GF-D8 (cell line): ENCODE data around the gene AKIP1.
A peak's percentile ranks its signal among the peaks of the same experiment; 100 is the strongest.
"Not testable (repeated sequence)": the region's sequence is repeated elsewhere in the genome, so short reads cannot be mapped to it uniquely, and the experiment has no call there.

ENCODE experiments used
- DNase-seq: peaks from one replicate; lab custom pipeline; 2025; lab: John Stamatoyannopoulos, UW

Gene AKIP1

GRCh38 chr11:8917157-8917825 lies 6.3 kb downstream of the AKIP1 start:
- DNase-seq, result no peak

GRCh38 chr11:8922691-8923090 lies 11.7 kb downstream of the AKIP1 start:
- no peak for DNase-seq

GRCh38 chr11:8925711-8926110 lies 14.7 kb downstream of the AKIP1 start:
- no peak for DNase-seq

- DNase-seq, result no peak
These were observed 15.2 kb downstream of the AKIP1 start for GRCh38 chr11:8926236-8926635.

DNA sequence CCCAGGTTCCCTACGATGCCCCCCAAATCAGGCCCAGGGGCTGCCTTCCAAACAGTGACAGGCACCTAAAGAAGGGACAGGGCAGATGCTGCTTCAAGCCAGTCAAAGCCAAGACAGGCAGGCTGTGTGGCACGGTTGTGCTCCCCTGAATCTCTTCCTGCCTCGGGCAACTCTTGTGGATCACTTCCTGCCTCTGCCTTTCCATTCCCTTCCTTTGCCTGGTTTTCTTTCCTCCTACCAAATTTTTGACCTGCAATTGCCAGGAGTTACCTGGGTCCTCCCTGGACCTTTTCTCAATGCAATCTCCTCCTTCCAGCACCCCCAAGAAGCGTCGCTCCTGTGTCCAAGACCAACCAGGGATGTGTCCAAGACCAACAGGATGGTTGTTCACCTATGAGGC lies 16.2 kb downstream of the AKIP1 start:
- no peak for DNase-seq

GRCh38 chr11:8928205-8928604 lies 17.2 kb downstream of the AKIP1 start:
- no peak for DNase-seq

GRCh38 chr11:8928981-8929615 lies 18.1 kb downstream of the AKIP1 start:
- no peak for DNase-seq

DNA sequence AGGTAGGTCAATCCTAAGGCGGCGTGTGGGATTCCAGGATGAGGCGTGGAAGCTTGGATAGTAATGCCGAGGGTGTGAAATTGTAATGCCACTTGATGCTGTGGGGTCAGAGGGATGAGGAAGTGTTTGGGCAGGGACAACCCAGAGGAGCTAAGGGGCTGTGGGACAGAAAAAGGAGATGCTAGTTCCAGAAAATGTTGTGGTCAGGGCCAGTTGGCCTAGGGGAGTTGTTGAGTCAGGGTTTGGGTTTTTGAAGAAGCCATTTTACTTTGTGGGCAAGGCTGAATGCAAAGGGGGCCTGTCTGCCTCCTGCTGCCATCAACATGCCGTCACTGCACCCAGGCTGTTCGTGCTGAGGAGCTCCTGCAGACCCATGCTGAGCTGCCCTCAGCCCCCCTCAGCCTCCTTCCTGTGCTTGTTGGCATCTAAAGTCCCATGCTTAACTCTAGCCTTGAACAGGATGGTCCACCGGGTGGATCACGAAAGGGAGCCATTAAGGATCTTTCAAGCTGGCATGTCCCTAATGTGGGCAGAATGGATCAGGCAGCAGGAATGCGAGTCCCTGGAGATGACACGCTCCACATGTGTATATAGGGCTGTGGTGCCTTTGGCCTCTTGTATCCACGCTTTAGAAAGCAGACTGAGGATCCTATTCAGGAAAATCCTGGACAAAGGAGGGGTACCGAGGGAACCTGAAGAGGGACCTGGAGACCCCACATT lies 19.6 kb downstream of the AKIP1 start:
- no peak for DNase-seq

- no peak for DNase-seq
These were observed 21.7 kb downstream of the AKIP1 start, which contains the start of gene C11orf16 for GRCh38 chr11:8932564-8933180. Gene C11orf16, minus strand, starts transcription at chr11:8932947. Its CDS starts 639 bp downstream, at chr11:8932308.

GRCh38 chr11:8933931-8934330 lies 22.9 kb downstream of the AKIP1 start:
- no peak for DNase-seq

DNA sequence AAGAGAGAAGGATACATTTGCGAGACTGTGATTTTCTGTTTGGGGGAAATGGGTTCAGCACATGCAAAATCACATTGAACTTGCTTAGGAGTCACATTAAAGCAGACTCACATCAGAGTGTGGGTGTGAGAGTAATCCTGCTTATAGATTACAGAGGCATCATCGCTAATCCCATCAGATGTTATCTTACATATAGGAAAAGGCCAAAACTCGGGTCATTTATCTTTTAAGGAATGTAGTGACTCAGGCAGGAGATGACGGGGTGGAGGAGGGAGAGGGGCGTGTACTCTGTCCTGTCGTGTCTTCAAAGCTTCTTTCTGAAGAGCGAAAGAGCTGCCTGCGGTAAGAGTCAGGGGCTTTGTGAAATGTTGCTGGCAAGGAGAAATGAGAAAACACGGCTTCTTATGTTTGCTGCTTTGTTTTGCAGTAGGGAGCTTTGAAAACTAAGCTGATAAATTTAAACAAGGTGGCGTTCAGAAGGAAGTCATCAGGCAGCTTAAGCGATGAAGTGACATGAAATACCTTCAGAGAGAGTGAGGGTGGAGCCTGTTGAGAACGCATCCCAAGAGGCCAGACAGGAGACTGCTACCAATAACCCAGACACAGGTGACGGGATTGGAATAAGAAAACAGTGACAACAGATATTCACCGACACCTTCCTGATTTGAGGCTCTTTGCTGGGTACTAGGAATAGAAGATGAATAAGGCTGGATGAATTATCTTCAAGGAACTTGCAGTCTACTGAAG lies 23.9 kb downstream of the AKIP1 start:
- no peak for DNase-seq

DNA sequence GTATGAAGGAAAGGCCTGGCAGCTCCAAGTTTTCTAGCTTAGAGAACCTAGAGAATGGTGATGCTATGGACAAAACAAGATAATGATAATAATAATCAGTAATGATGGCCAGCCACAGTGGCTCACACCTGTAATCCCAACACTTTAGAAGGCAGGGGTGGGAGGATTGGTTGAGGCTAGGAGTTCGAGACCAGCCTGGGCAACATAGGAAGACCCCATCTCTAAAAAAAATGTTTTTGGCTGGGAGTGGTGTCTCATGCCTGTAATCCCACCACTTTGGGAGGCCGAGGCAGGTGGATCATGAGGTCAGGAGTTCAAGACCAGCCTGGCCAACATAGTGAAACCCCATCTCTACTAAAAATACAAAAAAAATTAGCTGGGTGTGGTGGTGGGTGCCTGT lies 24.8 kb downstream of the AKIP1 start:
- not testable (repeated sequence) for DNase-seq

DNA sequence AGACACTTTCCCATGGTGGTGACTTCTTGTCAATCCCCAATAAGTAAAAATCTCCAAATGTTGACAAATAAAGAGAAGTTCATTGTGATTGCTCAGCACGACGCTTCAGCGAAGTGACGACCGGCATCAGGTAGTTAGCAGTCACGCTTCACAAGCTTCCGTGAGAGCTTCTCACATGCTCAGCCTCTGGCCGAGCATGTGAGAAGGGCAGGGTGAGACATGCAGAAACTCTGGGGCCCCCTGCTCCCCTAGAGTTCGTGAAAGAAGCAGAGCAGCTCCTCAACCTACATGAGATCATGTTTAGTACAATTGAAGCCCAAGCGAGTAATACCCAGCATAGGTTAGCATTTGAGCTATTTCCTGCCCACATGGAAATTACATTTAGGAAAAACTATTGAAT lies 26.2 kb downstream of the AKIP1 start:
- no peak for DNase-seq

GRCh38 chr11:8937659-8938058 lies 26.7 kb downstream of the AKIP1 start:
- DNase-seq, result no peak

GRCh38 chr11:8941341-8942103 lies 30.5 kb downstream of the AKIP1 start:
- DNase-seq, result no peak

DNA sequence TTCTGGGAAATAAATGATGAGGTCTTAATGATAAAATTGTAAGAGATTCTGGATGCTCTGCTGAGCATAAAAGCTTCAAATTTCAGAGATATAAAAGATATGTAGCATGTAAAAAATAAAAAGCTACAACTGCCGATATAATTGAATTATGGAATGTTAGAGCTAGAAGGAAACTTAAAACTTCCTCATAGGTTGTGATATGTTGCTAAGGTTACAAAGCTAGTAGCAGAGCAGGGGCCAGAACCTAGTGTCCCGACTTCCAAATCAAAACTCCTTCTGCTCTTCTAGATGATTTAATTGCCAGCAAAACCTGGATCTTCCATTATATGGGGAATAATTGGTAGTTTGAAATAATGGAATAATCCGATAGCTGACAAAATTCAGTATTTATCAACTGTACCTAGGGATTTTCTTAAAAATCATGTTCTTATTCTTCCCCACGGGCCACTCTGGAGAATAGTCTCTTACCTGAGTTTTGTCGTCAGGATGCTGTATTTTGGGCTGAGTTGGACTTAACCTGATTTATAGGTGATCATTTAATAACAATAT lies 31.6 kb downstream of the AKIP1 start, which contains the start of gene ASCL3:
Gene ASCL3 (minus strand): TSS at position 499 of the 549 bp plus-strand sequence. CDS start 4,855 bp downstream, outside the sequence.
- no peak for DNase-seq

GRCh38 chr11:8947230-8947943 lies 36.4 kb downstream of the AKIP1 start:
- DNase-seq, result no peak

- peak; percentile 3 for DNase-seq
These were observed 37.9 kb downstream of the AKIP1 start for GRCh38 chr11:8948886-8949285.

DNA sequence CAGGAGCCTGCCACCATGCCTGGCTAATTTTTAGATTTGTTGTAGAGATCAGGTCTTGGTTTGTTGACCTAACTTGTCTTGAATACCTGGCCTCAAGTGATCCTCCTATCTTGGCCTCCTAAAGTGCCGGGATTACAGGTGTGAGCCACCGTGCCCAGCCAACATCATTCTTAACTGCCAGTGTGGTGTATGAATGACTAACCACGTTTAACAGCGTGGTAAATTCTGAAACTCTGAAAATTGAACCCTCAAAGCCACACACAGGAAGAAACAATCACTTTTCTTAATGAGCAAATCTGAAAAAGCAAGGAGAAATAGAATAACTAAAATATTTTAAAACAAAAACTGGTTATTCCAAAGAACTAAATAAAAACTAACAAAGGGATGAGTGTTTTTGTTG lies 45.9 kb downstream of the AKIP1 start:
- DNase-seq, result no peak

GRCh38 chr11:8959546-8960166 lies 48.7 kb downstream of the AKIP1 start:
- DNase-seq, result peak; percentile 1
